Mesendoderm (in vitro differentiated cells): ENCODE measurements around the gene KLK15.

ENCODE experiments used
- DNase-seq: peaks from one replicate; pipeline ENCODE4 v3.0.0; 2013
- H2AK5ac ChIP-seq: 2 replicates; pipeline ENCODE4 v1.6.1; 2013; ENCODE audit warnings: low read length, inconsistent platforms
- H2BK120ac ChIP-seq: 2 replicates; pipeline ENCODE4 v1.6.1; 2013; ENCODE audit warnings: low read depth, mild to moderate bottlenecking, low read length, moderate library complexity, mixed read lengths
- H2BK15ac ChIP-seq: replicated peaks from 2 replicates; pipeline ENCODE4 v1.6.1; 2013; ENCODE audit warnings: low read depth, mild to moderate bottlenecking, moderate library complexity
- H2BK5ac ChIP-seq: 2 replicates; pipeline ENCODE4 v1.6.1; 2013; ENCODE audit warnings: low read length, inconsistent platforms
- H3K18ac ChIP-seq: 2 replicates; pipeline ENCODE4 v1.6.1; 2013; ENCODE audit warnings: mild to moderate bottlenecking, low read length, mixed read lengths
- H3K23ac ChIP-seq: one replicate; pipeline ENCODE4 v1.6.1; 2013; ENCODE audit warnings: low read length
- H3K27ac ChIP-seq: 2 replicates; pipeline ENCODE4 v1.5.1; 2013; ENCODE audit warnings: low read depth, mild to moderate bottlenecking, inconsistent platforms, low read length, moderate library complexity
- H3K27me3 ChIP-seq: 2 replicates; pipeline ENCODE4 v1.6.1; 2013; ENCODE audit warnings: low read length, control low read depth, mild to moderate bottlenecking, inconsistent platforms; ENCODE audit not compliant: insufficient read depth, poor library complexity
- H3K36me3 ChIP-seq: 2 replicates; pipeline ENCODE4 v1.6.1; 2013; ENCODE audit warnings: low read length, inconsistent platforms; ENCODE audit not compliant: control insufficient read depth, insufficient read depth
- H3K4ac ChIP-seq: one replicate; pipeline ENCODE4 v1.6.1; 2013; ENCODE audit warnings: low read depth, mild to moderate bottlenecking, low read length, moderate library complexity
- H3K4me1 ChIP-seq: 2 replicates; pipeline ENCODE4 v1.6.1; 2013; ENCODE audit warnings: low read depth, low read length, inconsistent platforms; ENCODE audit not compliant: control insufficient read depth
- H3K4me2 ChIP-seq: 2 replicates; pipeline ENCODE4 v1.6.1; 2013; ENCODE audit warnings: low read length
- H3K4me3 ChIP-seq: 2 replicates; pipeline ENCODE4 v1.5.1; 2013; ENCODE audit warnings: mild to moderate bottlenecking, low read length
- H3K56ac ChIP-seq: one replicate; pipeline ENCODE4 v1.6.1; 2013; ENCODE audit warnings: low read length
- H3K79me1 ChIP-seq: 2 replicates; pipeline ENCODE4 v1.6.1; 2013; ENCODE audit warnings: low read length, inconsistent platforms
- H3K79me2 ChIP-seq: 2 replicates; pipeline ENCODE4 v1.6.1; 2013; ENCODE audit warnings: mild to moderate bottlenecking, low read length; ENCODE audit not compliant: control insufficient read depth, insufficient read depth
- H3K9ac ChIP-seq: 2 replicates; pipeline ENCODE4 v1.6.1; 2013; ENCODE audit warnings: low read length, inconsistent platforms
- H4K5ac ChIP-seq: one replicate; pipeline ENCODE4 v1.6.1; 2013; ENCODE audit warnings: low read length
- H4K8ac ChIP-seq: one replicate; pipeline ENCODE4 v1.6.1; 2013; ENCODE audit warnings: low read depth, mild to moderate bottlenecking, control low read depth, low read length, moderate library complexity
- WGBS: extraction: QIAGEN DNeasy Blood & Tissue Kit; methylation state at CpG from one replicate; pipeline ENCODE4 v1.1.7; 2013; ENCODE audit warnings: low lambda C conversion rate, missing lambda C conversion rate; ENCODE audit not compliant: insufficient coverage; ENCODE audit errors: extremely low coverage; 5-methylcytosine and 5-hydroxymethylcytosine counted together

Gene KLK15

DNA sequence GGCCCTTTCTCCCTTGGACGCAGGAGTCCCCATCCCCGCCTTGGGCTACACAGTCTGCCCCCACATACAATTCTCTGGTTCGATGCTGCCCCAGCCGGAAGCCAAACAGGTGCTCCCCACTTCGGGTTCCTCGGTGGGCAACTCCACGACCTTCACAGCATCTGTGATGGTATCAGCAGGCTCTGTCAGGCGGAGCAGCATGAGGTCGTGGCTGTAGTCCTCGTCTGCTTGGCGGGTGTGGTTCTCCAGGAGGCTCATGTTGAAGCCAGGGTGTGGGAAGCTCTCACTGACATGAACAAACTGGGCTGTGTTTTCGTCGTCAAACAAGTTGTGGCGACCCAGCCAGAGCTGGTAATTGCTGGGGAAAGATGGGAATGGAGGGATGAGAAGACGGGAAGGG, 13.3 kb downstream of the KLK15 start:
- Histone ChIP-seq H2BK5ac (no peak overlapping the region), H3K27ac (no peak overlapping the region), H3K56ac (no peak overlapping the region), H4K5ac (no peak overlapping the region), H3K9ac (no peak overlapping the region), H3K36me3 (no peaks in the 10 kb centered on the region), H3K23ac (no peak overlapping the region), H2BK120ac (no peak overlapping the region), H3K79me1 (no peaks in the 10 kb centered on the region), H2BK15ac (no peak overlapping the region), H3K4ac (no peak overlapping the region), H3K18ac (no peak overlapping the region), H3K4me1 (peaks cover 2% of the 10 kb centered on the region), H2AK5ac (no peak overlapping the region), H3K27me3 (peaks cover 6% of the 10 kb centered on the region), H3K4me3 (no peak overlapping the region), H4K8ac (no peak overlapping the region), H3K4me2 (no peak overlapping the region), H3K79me2 (no peaks in the 10 kb centered on the region)
- no CpG with 5 or more reads among the region's 15 CpGs for WGBS
- DNase-seq = no peak

DNA sequence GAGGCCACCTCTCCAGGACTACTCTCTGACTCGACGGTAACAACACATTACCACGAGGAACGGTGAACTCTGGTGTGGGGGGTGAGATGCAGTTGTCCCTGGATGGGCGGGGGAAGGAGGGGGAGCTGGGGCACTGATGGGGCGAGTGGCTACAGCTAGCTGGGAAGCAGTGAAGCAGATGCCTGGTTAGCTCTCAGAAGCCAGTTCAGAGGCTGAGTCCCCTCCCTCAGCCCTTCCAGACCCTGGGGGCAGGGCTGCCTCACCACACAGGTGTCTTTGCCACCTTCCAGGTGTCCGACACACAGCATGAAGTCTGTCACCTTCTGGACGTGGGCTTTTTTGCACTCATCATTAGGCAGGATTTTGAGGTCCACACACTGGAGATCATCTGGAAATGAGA, 13.7 kb downstream of the KLK15 start:
- Histone ChIP-seq H3K18ac (no peak overlapping the region), H3K4ac (no peak overlapping the region), H2BK120ac (no peak overlapping the region), H3K23ac (no peak overlapping the region), H4K8ac (no peak overlapping the region), H4K5ac (no peak overlapping the region), H3K27ac (no peak overlapping the region), H2BK15ac (no peak overlapping the region), H3K56ac (no peak overlapping the region), H3K27me3 (peaks cover 6% of the 10 kb centered on the region), H2AK5ac (no peak overlapping the region), H2BK5ac (no peak overlapping the region), H3K4me1 (peaks cover 2% of the 10 kb centered on the region), H3K4me3 (no peak overlapping the region), H3K36me3 (no peaks in the 10 kb centered on the region), H3K79me1 (no peaks in the 10 kb centered on the region), H3K4me2 (no peak overlapping the region), H3K9ac (no peak overlapping the region), H3K79me2 (no peaks in the 10 kb centered on the region)
- no peak for DNase-seq
- WGBS = no CpG with 5 or more reads among the region's 8 CpGs

DNA sequence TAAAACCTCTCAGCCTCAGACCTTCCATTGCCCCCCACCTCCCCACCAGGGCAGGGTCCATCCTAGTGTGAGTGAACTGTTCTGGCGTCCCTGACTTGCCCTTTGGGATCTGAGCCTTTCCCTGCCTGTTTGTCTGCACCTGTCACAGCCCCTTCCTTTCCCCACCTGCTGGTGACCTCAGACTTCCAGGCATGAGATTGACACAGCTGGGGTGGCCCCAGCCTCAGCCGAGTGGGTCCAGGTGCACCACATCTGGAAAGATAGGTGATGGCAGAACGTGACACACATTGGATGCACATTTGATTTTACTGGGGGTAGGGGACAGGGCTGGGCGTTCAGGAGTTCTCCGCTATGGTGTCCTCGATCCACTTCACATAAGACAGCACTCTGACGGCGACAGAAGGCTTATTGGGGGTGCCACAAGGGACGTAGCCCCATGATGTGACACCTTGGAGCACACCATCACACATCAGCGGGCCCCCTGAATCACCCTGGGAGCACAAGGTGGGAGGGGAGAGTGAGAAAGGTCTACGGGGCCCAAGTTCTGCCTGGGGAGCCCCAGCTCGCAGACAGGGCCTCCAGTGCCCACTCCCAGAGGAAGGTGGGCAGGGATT, 14.4 kb downstream of the KLK15 start:
- Histone ChIP-seq H3K27ac (no peak overlapping the region), H3K4me1 (peaks cover 2% of the 10 kb centered on the region), H3K36me3 (no peaks in the 10 kb centered on the region), H3K79me2 (no peaks in the 10 kb centered on the region), H3K4ac (no peak overlapping the region), H4K8ac (no peak overlapping the region), H3K18ac (no peak overlapping the region), H3K4me3 (no peak overlapping the region), H3K79me1 (no peaks in the 10 kb centered on the region), H3K23ac (no peak overlapping the region), H3K27me3 (peaks cover 6% of the 10 kb centered on the region), H2BK5ac (no peak overlapping the region), H2BK120ac (no peak overlapping the region), H3K56ac (no peak overlapping the region), H2BK15ac (no peak overlapping the region), H3K9ac (no peak overlapping the region), H4K5ac (no peak overlapping the region), H2AK5ac (no peak overlapping the region), H3K4me2 (no peak overlapping the region)
- WGBS = no CpG with 5 or more reads among the region's 12 CpGs
- DNase-seq = no peak

DNA sequence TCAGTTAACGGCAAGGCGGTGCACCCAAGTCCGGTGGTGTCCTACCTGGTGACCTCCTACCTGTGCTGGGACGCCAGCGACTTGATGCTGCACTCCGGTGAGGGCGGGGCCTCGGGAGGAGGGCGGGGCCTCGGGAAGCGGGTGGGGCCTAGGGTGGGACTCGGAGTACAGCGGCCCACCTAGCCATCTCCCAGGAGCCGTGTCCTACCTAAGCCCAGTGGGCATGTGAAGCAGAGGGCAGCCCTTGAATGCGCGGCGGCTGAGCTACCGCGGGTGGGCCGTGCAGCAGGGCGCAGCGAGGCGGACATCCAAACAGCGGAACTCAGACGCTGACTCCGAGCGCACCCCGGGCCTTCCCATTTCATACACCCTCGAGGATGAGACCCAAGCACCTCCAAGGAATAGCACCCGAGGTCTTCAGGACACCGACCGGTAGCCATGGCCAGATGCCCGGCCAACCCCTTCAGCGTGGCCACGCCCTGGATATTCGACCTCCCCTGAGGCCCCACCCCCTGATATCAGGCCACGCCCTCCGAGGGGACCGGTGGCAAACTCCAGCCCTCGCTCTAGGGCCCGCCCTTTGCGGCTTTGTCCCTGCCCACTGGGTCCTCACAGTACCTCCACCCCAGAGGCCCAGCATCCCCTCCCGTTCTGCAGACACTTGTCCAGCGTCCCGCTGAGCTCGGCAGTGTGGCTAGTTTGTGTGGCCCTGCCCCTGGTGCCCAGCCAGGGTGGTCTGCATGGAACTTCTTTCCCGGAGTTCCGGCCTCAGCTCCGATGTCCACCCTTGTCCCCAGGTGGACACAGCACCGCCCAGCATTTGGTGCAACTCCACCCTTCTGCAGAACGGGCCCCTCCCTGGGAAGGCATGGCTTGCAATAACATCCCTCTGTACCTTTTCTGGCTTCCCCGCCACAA, 15.2 kb downstream of the KLK15 start:
- Histone ChIP-seq H3K79me1 (no peaks in the 10 kb centered on the region), H3K4me3 (peak overlapping the region; percentile 59), H4K8ac (no peak overlapping the region), H3K18ac (no peak overlapping the region), H3K27me3 (peaks cover 6% of the 10 kb centered on the region), H2BK15ac (no peak overlapping the region), H3K36me3 (no peaks in the 10 kb centered on the region), H3K4ac (no peak overlapping the region), H3K4me1 (peaks cover 2% of the 10 kb centered on the region), H3K79me2 (no peaks in the 10 kb centered on the region), H2BK5ac (no peak overlapping the region), H2AK5ac (no peak overlapping the region), H3K27ac (no peak overlapping the region), H3K9ac (peak overlapping the region; percentile 64), H4K5ac (no peak overlapping the region), H3K4me2 (peak overlapping the region; percentile 92), H2BK120ac (no peak overlapping the region), H3K56ac (peak overlapping the region; percentile 90), H3K23ac (no peak overlapping the region)
- no CpG with 5 or more reads among the region's 52 CpGs for WGBS
- DNase-seq = peak; percentile 82

DNA sequence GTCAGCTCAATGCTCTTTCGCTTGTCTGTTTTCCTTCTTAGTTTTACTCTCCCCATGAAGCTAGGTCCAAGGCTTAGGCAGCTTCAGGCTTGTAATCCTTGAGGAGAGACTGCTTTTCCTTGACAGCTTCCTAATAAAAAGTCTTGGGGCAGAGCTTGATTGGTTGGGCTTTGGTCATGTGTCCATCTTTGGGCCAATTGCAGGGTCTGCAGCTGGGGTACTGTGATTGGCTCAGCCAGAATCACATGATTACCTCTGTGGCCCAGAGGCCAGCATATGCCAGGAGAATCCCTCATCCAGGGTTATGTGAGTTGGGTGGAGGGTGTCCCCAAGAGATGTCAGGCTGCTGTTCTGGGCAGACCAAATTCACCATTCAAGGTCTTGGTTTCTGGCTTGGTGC, 17.9 kb downstream of the KLK15 start:
- Histone ChIP-seq H3K23ac (no peak overlapping the region), H3K4me1 (peaks cover under 1% of the 10 kb centered on the region), H3K27ac (no peak overlapping the region), H3K36me3 (no peaks in the 10 kb centered on the region), H3K27me3 (peaks cover 6% of the 10 kb centered on the region), H3K56ac (no peak overlapping the region), H3K4ac (no peak overlapping the region), H2BK120ac (no peak overlapping the region), H3K18ac (no peak overlapping the region), H3K4me3 (no peak overlapping the region), H2AK5ac (no peak overlapping the region), H4K8ac (no peak overlapping the region), H3K79me2 (no peaks in the 10 kb centered on the region), H3K9ac (no peak overlapping the region), H2BK15ac (no peak overlapping the region), H3K79me1 (no peaks in the 10 kb centered on the region), H3K4me2 (no peak overlapping the region), H4K5ac (no peak overlapping the region), H2BK5ac (no peak overlapping the region)
- no CpG with 5 or more reads among the region's 1 CpG for WGBS
- DNase-seq = no peak
